NCI-H82 treated with DMSO at 0.1 percent for 48 hours (cell line): ENCODE results near the gene HERC2.
"Not testable (repeated sequence)": the region's sequence is repeated elsewhere in the genome, so short reads cannot be mapped to it uniquely, and the experiment has no call there.

ENCODE experiments used
- DNase-seq: peaks from one replicate; lab custom pipeline; 2025; ENCODE audit not compliant: unreplicated experiment; lab: John Stamatoyannopoulos, UW

The HERC2 gene

GRCh38 chr15:28274635-28275034 is 47.3 kb downstream of the HERC2 start:
- DNase-seq = no peak

GRCh38 chr15:28273873-28274610 is 47.9 kb downstream of the HERC2 start:
- DNase-seq = no peak

GRCh38 chr15:28273468-28273867 is 48.5 kb downstream of the HERC2 start:
- no peak for DNase-seq

- DNase-seq = no peak
Measured at GRCh38 chr15:28272587-28272986, 49.4 kb downstream of the HERC2 start.

- no peak for DNase-seq
Measured at GRCh38 chr15:28271697-28272260, 50.2 kb downstream of the HERC2 start.

- DNase-seq = no peak
Measured at GRCh38 chr15:28269097-28269496, 52.9 kb downstream of the HERC2 start.

GRCh38 chr15:28267727-28268126 is 54.3 kb downstream of the HERC2 start:
- no peak for DNase-seq

GRCh38 chr15:28265334-28266019 is 56.5 kb downstream of the HERC2 start:
- DNase-seq = no peak

GRCh38 chr15:28264166-28264565 is 57.8 kb downstream of the HERC2 start:
- no peak for DNase-seq

- no peak for DNase-seq
Measured at GRCh38 chr15:28262438-28262837, 59.5 kb downstream of the HERC2 start.

- DNase-seq = no peak
Measured at GRCh38 chr15:28260722-28261121, 61.3 kb downstream of the HERC2 start.

- DNase-seq = no peak
Measured at GRCh38 chr15:28260317-28260716, 61.7 kb downstream of the HERC2 start.

GRCh38 chr15:28255965-28256364 is 66.0 kb downstream of the HERC2 start:
- DNase-seq = no peak

GRCh38 chr15:28252831-28253230 is 69.1 kb downstream of the HERC2 start:
- no peak for DNase-seq

- DNase-seq = no peak
Measured at GRCh38 chr15:28246605-28247004, 75.4 kb downstream of the HERC2 start.

- no peak for DNase-seq
Measured at GRCh38 chr15:28243901-28244300, 78.1 kb downstream of the HERC2 start.

- DNase-seq = no peak
Measured at GRCh38 chr15:28243399-28243798, 78.6 kb downstream of the HERC2 start.

GRCh38 chr15:28238296-28238695 is 83.7 kb downstream of the HERC2 start:
- not testable (repeated sequence) for DNase-seq

- not testable (repeated sequence) for DNase-seq
Measured at GRCh38 chr15:28231743-28232142, 90.2 kb downstream of the HERC2 start.

GRCh38 chr15:28231336-28231735 is 90.6 kb downstream of the HERC2 start:
- not testable (repeated sequence) for DNase-seq

GRCh38 chr15:28228990-28229640 is 92.9 kb downstream of the HERC2 start:
- not testable (repeated sequence) for DNase-seq

GRCh38 chr15:28228096-28228495 is 93.9 kb downstream of the HERC2 start:
- DNase-seq = no peak
